Common myeloid progenitor, CD34-positive (primary cell): ENCODE data around the gene FRY.

ENCODE experiments used
- CTCF ChIA-PET: fragments of 350-600 bp; sonication (Branson Sonifier 250); formaldehyde crosslinking; loops from one replicate; lab custom pipeline; 2021; ENCODE audit warnings: antibody characterized with exemption; lab: Charles Lee
- POLR2A ChIA-PET: fragments of 350-600 bp; sonication (Branson Sonifier 250); formaldehyde crosslinking; loops from one replicate; lab custom pipeline; 2021; ENCODE audit warnings: antibody characterized with exemption; lab: Charles Lee
- DNase-seq, 3 donors: peaks; one replicate each; pipeline versions ENCODE4 v3.0.0 to v3.0.0-alpha.2; 2013
- H3K27ac ChIP-seq, 2 experiments: 1 replicate in 1 of 2; 2 replicates in 1 of 2; pipeline ENCODE4 v1.7.0; 2013; ENCODE audit warnings: inconsistent platforms in 2 of 2, low read length in 2 of 2, mild to moderate bottlenecking in 2 of 2, low read depth in 1 of 2, moderate library complexity in 1 of 2; ENCODE audit not compliant: severe bottlenecking in 2 of 2, insufficient read depth in 1 of 2, poor library complexity in 1 of 2
- H3K27me3 ChIP-seq, 5 experiments: replicated peaks in 2 of 5; 1 replicate in 3 of 5; 2 replicates in 2 of 5; pipeline versions ENCODE4 v1.6.1 to v1.7.0; 2013; ENCODE audit warnings: low read length in 4 of 5, mild to moderate bottlenecking in 2 of 5, moderate library complexity in 2 of 5, inconsistent platforms in 1 of 5; ENCODE audit not compliant: insufficient read depth in 5 of 5, control insufficient read depth in 4 of 5
- H3K36me3 ChIP-seq, 4 experiments: 1 replicate in 2 of 4; 2 replicates in 2 of 4; pipeline versions ENCODE4 v1.6.1 to v1.7.0; 2013; ENCODE audit warnings: low read length in 3 of 4, control low read depth in 1 of 4, mild to moderate bottlenecking in 1 of 4; ENCODE audit not compliant: control insufficient read depth in 4 of 4, insufficient read depth in 4 of 4
- H3K4me1 ChIP-seq, 4 experiments: 1 replicate in 3 of 4; 2 replicates in 1 of 4; pipeline versions ENCODE4 v1.6.1 to v1.7.1; 2013; ENCODE audit warnings: low read length in 3 of 4, mild to moderate bottlenecking in 3 of 4, control low read depth in 1 of 4, inconsistent platforms in 1 of 4, moderate library complexity in 1 of 4; ENCODE audit not compliant: control insufficient read depth in 4 of 4, insufficient read depth in 4 of 4; ENCODE audit errors: control extremely low read depth in 1 of 4
- H3K4me3 ChIP-seq, 7 experiments: 1 replicate in 4 of 7; 2 replicates in 3 of 7; pipeline versions ENCODE4 v1.5.1 to v1.7.0; 2013; ENCODE audit warnings: mild to moderate bottlenecking in 7 of 7, low read length in 6 of 7, moderate library complexity in 6 of 7, inconsistent platforms in 2 of 7, low read depth in 2 of 7, control low read depth in 1 of 7; ENCODE audit not compliant: insufficient read depth in 4 of 7, control insufficient read depth in 1 of 7; ENCODE audit errors: extremely low read depth in 1 of 7
- H3K9me3 ChIP-seq, 5 experiments: 1 replicate in 4 of 5; 2 replicates in 1 of 5; pipeline versions ENCODE4 v1.6.1 to v1.7.1; 2013; ENCODE audit warnings: low read length in 4 of 5, mild to moderate bottlenecking in 2 of 5, inconsistent platforms in 1 of 5, low read depth in 1 of 5, moderate library complexity in 1 of 5; ENCODE audit not compliant: control insufficient read depth in 4 of 5, insufficient read depth in 2 of 5; ENCODE audit errors: control extremely low read depth in 1 of 5
- WGBS: methylation state at CpG from one replicate; pipeline ENCODE4 v1.1.5; 2013; ENCODE audit not compliant: insufficient coverage; 5-methylcytosine and 5-hydroxymethylcytosine counted together

The FRY gene

GRCh38 chr13:32023096-32023495 lies 8.5 kb upstream of the FRY start:
- H3K36me3 ChIP-seq = peaks cover 0 to 3% (median 0%) of the 10 kb centered on the region in 4 experiments
- ChIA-PET POLR2A (no interaction called here), CTCF (interaction anchor here (0.7 to 1.7 kb wide), 12 partner anchors 10 to 516 kb away, joined by 3 to 4 read pairs (median 3); no protein-coding TSS in a partner anchor)
- H3K27me3 ChIP-seq = no peaks in the 10 kb centered on the region
- H3K27ac ChIP-seq = no peak overlapping the region
- H3K4me3 ChIP-seq = no peak overlapping the region
- no peaks in the 10 kb centered on the region for H3K9me3 ChIP-seq
- no peak for DNase-seq
- H3K4me1 ChIP-seq = peaks cover 0 to 8% (median 0%) of the 10 kb centered on the region in 4 experiments
- WGBS = no CpG with 5 or more reads among the region's 3 CpGs

GRCh38 chr13:32023698-32024097 lies 7.9 kb upstream of the FRY start:
- peak in 2 of 3 donors; percentile 59 to 60 for DNase-seq
- Histone ChIP-seq H3K36me3 (peaks cover 0 to 3% (median 0%) of the 10 kb centered on the region in 4 experiments), H3K4me1 (peaks cover 0 to 9% (median 0%) of the 10 kb centered on the region in 4 experiments), H3K27me3 (no peaks in the 10 kb centered on the region), H3K27ac (no peak overlapping the region), H3K4me3 (no peak overlapping the region), H3K9me3 (no peaks in the 10 kb centered on the region)
- POLR2A ChIA-PET = no interaction called here
- no CpG with 5 or more reads among the region's 3 CpGs for WGBS
- CTCF ChIA-PET = interaction anchor here (1.3 to 1.7 kb wide), 2 partner anchors 81 to 516 kb away, joined by 3 read pairs; no protein-coding TSS in a partner anchor

DNA sequence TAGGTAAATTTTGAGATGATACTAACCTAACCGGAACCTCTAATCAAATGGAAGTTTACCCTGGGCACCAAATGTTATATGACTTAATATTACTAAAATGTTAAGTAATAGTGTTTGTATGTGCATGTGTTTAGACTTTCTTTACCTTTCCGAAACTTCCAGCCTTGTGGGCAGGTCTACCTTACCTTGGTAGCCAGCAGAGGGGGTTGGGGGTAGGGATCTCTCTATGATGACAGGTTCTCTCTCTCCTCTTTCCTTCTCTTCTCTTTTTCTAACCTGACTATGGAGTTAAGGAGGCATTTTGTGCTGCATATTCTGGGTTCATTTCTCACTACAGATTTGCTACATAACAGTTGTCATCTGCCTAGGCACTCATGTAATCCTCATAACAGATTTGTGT lies 6.8 kb upstream of the FRY start:
- WGBS = no CpG with 5 or more reads among the region's 2 CpGs
- no peak overlapping the region for H3K4me3 ChIP-seq
- H3K27ac ChIP-seq = no peak overlapping the region
- CTCF ChIA-PET = interaction anchor here (0.7 to 1.0 kb wide), 3 partner anchors 19 to 417 kb away, joined by 3 read pairs; no protein-coding TSS in a partner anchor
- POLR2A ChIA-PET = no interaction called here
- H3K4me1 ChIP-seq = peaks cover 0 to 11% (median 0%) of the 10 kb centered on the region in 4 experiments
- no peaks in the 10 kb centered on the region for H3K27me3 ChIP-seq
- no peak for DNase-seq
- H3K9me3 ChIP-seq = no peaks in the 10 kb centered on the region
- H3K36me3 ChIP-seq = peaks cover 0 to 3% (median 0%) of the 10 kb centered on the region in 4 experiments

- Histone ChIP-seq H3K9me3 (no peaks in the 10 kb centered on the region), H3K4me1 (peaks cover 4 to 16% (median 5%) of the 10 kb centered on the region in 4 experiments), H3K4me3 (no peak overlapping the region), H3K27me3 (no peaks in the 10 kb centered on the region), H3K27ac (no peak overlapping the region), H3K36me3 (peaks cover 0 to 3% (median 0%) of the 10 kb centered on the region in 4 experiments)
- WGBS = no CpG with 5 or more reads among the region's 2 CpGs
- ChIA-PET CTCF (interaction anchor here (0.9 to 1.3 kb wide), 4 partner anchors 11 to 150 kb away, joined by 3 to 4 read pairs (median 3); no protein-coding TSS in a partner anchor), POLR2A (no interaction called here)
- DNase-seq = no peak
These were observed 5.8 kb upstream of the FRY start for GRCh38 chr13:32025730-32026129.

DNA sequence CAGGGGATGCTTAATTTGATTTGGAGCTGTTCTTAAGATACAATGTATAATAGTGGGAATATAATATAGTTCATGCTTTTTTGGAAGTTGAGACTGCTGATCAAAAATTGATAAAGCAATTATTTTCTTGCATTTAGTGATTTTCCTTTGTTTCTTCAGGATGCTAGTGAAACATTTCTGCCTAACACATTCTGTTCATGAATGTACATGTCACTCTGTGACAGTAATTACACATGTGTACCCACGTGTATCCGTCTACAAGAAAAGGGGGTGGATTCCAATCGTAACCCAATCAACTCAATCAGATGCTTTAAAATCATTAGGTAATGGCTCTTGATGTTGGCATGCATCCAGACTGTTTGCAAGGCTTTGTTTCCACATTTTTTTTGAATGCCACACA lies 5.0 kb upstream of the FRY start:
- H3K4me1 ChIP-seq = peaks cover 4 to 17% (median 8%) of the 10 kb centered on the region in 4 experiments
- no peak for DNase-seq
- peaks cover 0 to 3% (median 0%) of the 10 kb centered on the region in 4 experiments for H3K36me3 ChIP-seq
- WGBS = 100% methylated on average over 2 of the region's 3 CpGs
- H3K27ac ChIP-seq = no peak overlapping the region
- H3K27me3 ChIP-seq = no peaks in the 10 kb centered on the region
- POLR2A ChIA-PET = no interaction called here
- no peak overlapping the region for H3K4me3 ChIP-seq
- H3K9me3 ChIP-seq = no peaks in the 10 kb centered on the region
- CTCF ChIA-PET = interaction anchor here (1.1 kb wide), 1 partner anchor 10 kb away, joined by 4 read pairs; no protein-coding TSS in a partner anchor

- no peaks in the 10 kb centered on the region for H3K27me3 ChIP-seq
- H3K9me3 ChIP-seq = no peaks in the 10 kb centered on the region
- ChIA-PET CTCF (interaction anchor here (0.6 to 1.9 kb wide), 9 partner anchors 9 to 211 kb away, joined by 3 to 4 read pairs (median 3); no protein-coding TSS in a partner anchor), POLR2A (no interaction called here)
- no peak overlapping the region for H3K4me3 ChIP-seq
- H3K27ac ChIP-seq = no peak overlapping the region
- DNase-seq = no peak
- H3K4me1 ChIP-seq = peaks cover 11 to 26% (median 21%) of the 10 kb centered on the region in 4 experiments
- 93% methylated on average over 2 of the region's 3 CpGs for WGBS
- peaks cover 0 to 3% (median 0%) of the 10 kb centered on the region in 4 experiments for H3K36me3 ChIP-seq
These were observed 2.9 kb upstream of the FRY start for GRCh38 chr13:32028711-32029110.

DNA sequence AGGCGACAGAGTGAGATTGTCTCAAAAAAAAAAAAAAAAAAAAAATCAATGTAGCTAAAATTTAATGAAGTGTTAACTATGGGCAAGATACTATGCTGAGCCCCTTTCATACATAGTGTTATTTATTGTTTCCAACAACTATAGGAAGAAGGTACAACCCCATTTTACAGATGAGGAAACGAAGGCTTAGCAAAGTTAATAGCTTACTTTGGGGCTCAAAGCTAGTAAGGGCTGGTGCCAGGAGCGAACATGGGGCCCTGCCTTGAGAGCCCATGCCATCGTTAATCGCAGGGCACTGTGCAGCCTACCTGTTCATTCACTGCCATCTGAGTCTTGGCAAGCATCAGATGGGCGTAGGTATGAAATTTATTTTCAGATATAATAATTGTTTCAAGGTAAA lies 1.9 kb upstream of the FRY start:
- Histone ChIP-seq H3K27me3 (no peaks in the 10 kb centered on the region), H3K9me3 (no peaks in the 10 kb centered on the region), H3K4me3 (no peak overlapping the region), H3K27ac (no peak overlapping the region), H3K36me3 (peaks cover 0 to 7% (median 0%) of the 10 kb centered on the region in 4 experiments), H3K4me1 (peaks cover 21 to 36% (median 28%) of the 10 kb centered on the region in 4 experiments)
- DNase-seq = no peak
- POLR2A ChIA-PET = no interaction called here
- CTCF ChIA-PET = interaction anchor here (0.9 to 1.9 kb wide), 4 partner anchors 44 to 177 kb away, joined by 3 to 4 read pairs (median 4); no protein-coding TSS in a partner anchor
- WGBS = 100% methylated on average over 1 of the region's 6 CpGs
